DOHH2 (cell line): ENCODE measurements around the gene FNDC3A.

ENCODE experiments used
- H3F3A ChIP-seq: fragments of 200-600 bp; sonication (generic), shearing (Covaris generic); 2 replicates; pipeline ENCODE4 v1.6.0; 2016; ENCODE audit warnings: antibody characterized with exemption, mild to moderate bottlenecking; ENCODE audit not compliant: control insufficient read depth, insufficient read depth
- H3K27ac ChIP-seq: fragments of 200-600 bp; sonication (generic); 2 replicates; pipeline ENCODE4 v1.5.1; 2014; ENCODE audit warnings: low read depth, mild to moderate bottlenecking, low read length, moderate library complexity
- H3K27me3 ChIP-seq: fragments of 200-600 bp; sonication (generic); 2 replicates; pipeline ENCODE4 v1.6.1; 2014; ENCODE audit warnings: mild to moderate bottlenecking, low read length, mixed read lengths; ENCODE audit not compliant: control insufficient read depth
- H3K36me3 ChIP-seq: fragments of 200-600 bp; sonication (generic); 2 replicates; pipeline ENCODE4 v1.6.1; 2014; ENCODE audit warnings: mild to moderate bottlenecking, low read length, moderate library complexity, mixed read lengths; ENCODE audit not compliant: control insufficient read depth
- H3K4me1 ChIP-seq: fragments of 200-600 bp; sonication (generic); 2 replicates; pipeline ENCODE4 v1.6.1; 2014; ENCODE audit warnings: mild to moderate bottlenecking, low read length, mixed read lengths; ENCODE audit not compliant: control insufficient read depth
- H3K4me2 ChIP-seq: fragments of 200-600 bp; sonication (generic); 2 replicates; pipeline ENCODE4 v1.6.0; 2014; ENCODE audit warnings: mild to moderate bottlenecking, low read length, moderate library complexity
- H3K4me3 ChIP-seq: fragments of 200-600 bp; sonication (generic); 2 replicates; pipeline ENCODE4 v1.5.1; 2014; ENCODE audit warnings: mild to moderate bottlenecking, low read length, mixed read lengths
- H3K79me2 ChIP-seq: fragments of 200-600 bp; sonication (generic); 2 replicates; pipeline ENCODE4 v1.6.1; 2014; ENCODE audit warnings: mild to moderate bottlenecking, low read length, mixed read lengths; ENCODE audit not compliant: control insufficient read depth
- H3K9me2 ChIP-seq: fragments of 200-600 bp; sonication (generic); replicated peaks from 2 replicates; pipeline ENCODE4 v1.6.1; 2014; ENCODE audit warnings: mild to moderate bottlenecking, low read length, mixed read lengths; ENCODE audit not compliant: control insufficient read depth
- H3K9me3 ChIP-seq: fragments of 200-600 bp; sonication (generic); 2 replicates; pipeline ENCODE4 v1.6.1; 2014; ENCODE audit warnings: antibody characterized with exemption, low read length, mixed read lengths; ENCODE audit not compliant: control insufficient read depth, insufficient read depth
- H4K20me1 ChIP-seq: fragments of 200-600 bp; sonication (generic); 2 replicates; pipeline ENCODE4 v1.6.0; 2014; ENCODE audit warnings: low read depth, mild to moderate bottlenecking, antibody characterized with exemption, low read length, moderate library complexity; ENCODE audit not compliant: control insufficient read depth, insufficient read depth
- CTCF ChIP-seq: fragments of 200-600 bp; sonication (generic); IDR thresholded peaks from one replicate; pipeline ENCODE4 v1.5.1; 2014; ENCODE audit warnings: antibody characterized with exemption, mild to moderate bottlenecking, low read depth, low read length; ENCODE audit not compliant: poor library complexity, severe bottlenecking
- EZH2phosphoT487 ChIP-seq: fragments of 200-600 bp; sonication (generic); IDR thresholded peaks from 2 replicates; pipeline ENCODE4 v1.6.1; 2017; ENCODE audit warnings: borderline replicate concordance, mild to moderate bottlenecking, antibody characterized with exemption, low read length, moderate library complexity, mixed read lengths

Gene FNDC3A

DNA sequence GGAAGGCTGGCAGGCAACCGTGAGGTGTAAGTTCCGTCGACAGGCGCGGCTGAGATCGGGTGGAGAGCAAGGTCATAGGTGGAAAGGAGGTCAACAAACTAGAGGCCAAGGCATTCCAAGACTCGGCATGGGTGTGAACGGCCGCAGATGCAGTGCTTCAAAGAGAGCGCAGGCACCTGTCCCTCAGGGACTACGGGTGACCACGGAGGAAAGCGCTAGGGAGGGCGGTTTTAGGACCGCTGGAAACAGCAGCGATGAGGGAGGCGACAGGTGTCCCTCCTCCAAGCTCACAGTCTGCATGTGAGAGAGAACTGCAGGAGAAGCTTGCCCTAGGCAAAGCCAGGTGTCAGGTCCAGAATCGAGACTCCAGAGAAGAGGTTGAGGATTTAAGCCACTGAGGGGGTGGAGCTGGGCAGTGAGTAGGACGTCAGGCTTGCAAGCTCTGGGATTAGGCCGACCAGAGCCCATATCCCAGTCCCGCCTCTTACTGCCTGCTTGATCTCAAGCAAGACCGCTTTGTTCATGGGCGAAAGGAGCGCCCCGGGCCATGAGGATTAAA is 242.9 kb downstream of the FNDC3A start:
- H3K4me2 ChIP-seq = no peak overlapping the region
- no peaks in the 10 kb centered on the region for H3K9me3 ChIP-seq
- no peaks in the 10 kb centered on the region for H3F3A ChIP-seq
- H3K4me1 ChIP-seq = peaks cover 19% of the 10 kb centered on the region
- TF ChIP-seq EZH2phosphoT487 (no peak), CTCF (no peak)
- no peaks in the 10 kb centered on the region for H3K36me3 ChIP-seq
- no peak overlapping the region for H3K4me3 ChIP-seq
- no peaks in the 10 kb centered on the region for H3K9me2 ChIP-seq
- H3K79me2 ChIP-seq = no peaks in the 10 kb centered on the region
- no peak overlapping the region for H3K27ac ChIP-seq
- no peaks in the 10 kb centered on the region for H4K20me1 ChIP-seq
- H3K27me3 ChIP-seq = 0 out of 2 replicates have a peak, but pooled peaks cover 2% of the 10 kb centered on the region

GRCh38 chr13:49219647-49220035 is 243.9 kb downstream of the FNDC3A start:
- Histone ChIP-seq H3K9me3 (no peaks in the 10 kb centered on the region), H3K27ac (no peak overlapping the region), H3K4me2 (no peak overlapping the region), H3K4me1 (peaks cover 8% of the 10 kb centered on the region), H3K36me3 (no peaks in the 10 kb centered on the region), H3K9me2 (no peaks in the 10 kb centered on the region), H3K79me2 (no peaks in the 10 kb centered on the region), H3K27me3 (0 out of 2 replicates have a peak, but pooled peaks cover 2% of the 10 kb centered on the region), H3K4me3 (no peak overlapping the region), H4K20me1 (no peaks in the 10 kb centered on the region), H3F3A (no peaks in the 10 kb centered on the region)
- TF ChIP-seq EZH2phosphoT487 (no peak), CTCF (no peak)

DNA sequence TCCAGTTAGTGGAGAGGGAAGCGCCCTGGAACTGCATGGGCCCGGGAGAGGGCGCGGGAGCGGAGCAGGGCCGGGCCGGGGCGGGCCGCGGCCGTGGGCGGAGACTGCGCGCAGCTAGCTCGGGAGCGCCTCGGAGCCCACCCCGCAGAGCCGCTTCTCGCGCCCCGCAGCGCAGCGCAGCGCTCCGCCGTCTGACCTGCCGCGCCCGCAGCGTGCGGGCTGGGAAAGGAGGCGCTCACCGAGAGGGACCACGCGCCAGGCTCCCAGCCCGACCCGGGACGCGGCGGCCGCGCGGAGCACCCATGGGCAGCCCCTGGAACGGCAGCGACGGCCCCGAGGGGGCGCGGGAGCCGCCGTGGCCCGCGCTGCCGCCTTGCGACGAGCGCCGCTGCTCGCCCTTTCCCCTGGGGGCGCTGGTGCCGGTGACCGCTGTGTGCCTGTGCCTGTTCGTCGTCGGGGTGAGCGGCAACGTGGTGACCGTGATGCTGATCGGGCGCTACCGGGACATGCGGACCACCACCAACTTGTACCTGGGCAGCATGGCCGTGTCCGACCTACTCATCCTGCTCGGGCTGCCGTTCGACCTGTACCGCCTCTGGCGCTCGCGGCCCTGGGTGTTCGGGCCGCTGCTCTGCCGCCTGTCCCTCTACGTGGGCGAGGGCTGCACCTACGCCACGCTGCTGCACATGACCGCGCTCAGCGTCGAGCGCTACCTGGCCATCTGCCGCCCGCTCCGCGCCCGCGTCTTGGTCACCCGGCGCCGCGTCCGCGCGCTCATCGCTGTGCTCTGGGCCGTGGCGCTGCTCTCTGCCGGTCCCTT is 244.5 kb downstream of the FNDC3A start, which contains the start of gene MLNR:
Gene MLNR, plus strand, starts transcription at position 303 of the 820 bp plus-strand sequence. Its CDS starts 0 bp downstream, at position 303.
- no peaks in the 10 kb centered on the region for H3K9me3 ChIP-seq
- no peak for TF ChIP-seq EZH2phosphoT487
- no peak for TF ChIP-seq CTCF
- H3K79me2 ChIP-seq = no peaks in the 10 kb centered on the region
- H3K4me1 ChIP-seq = peaks cover 2% of the 10 kb centered on the region
- H3K4me3 ChIP-seq = no peak within 1 kb of the TSS
- H3K4me2 ChIP-seq = no peak within 1 kb of the TSS
- no peaks in the 10 kb centered on the region for H4K20me1 ChIP-seq
- H3K27ac ChIP-seq = no peak within 1 kb of the TSS
- peaks cover 2% of the 10 kb centered on the region; the same call in 1 of the 2 replicates for H3K27me3 ChIP-seq
- no peaks in the 10 kb centered on the region for H3K9me2 ChIP-seq
- no peaks in the 10 kb centered on the region for H3F3A ChIP-seq
- no peaks in the 10 kb centered on the region for H3K36me3 ChIP-seq
